ENCODE measurements around the gene HPN. TPM values are rescaled to one million over a fixed set of nuclear protein-coding genes. Genes with fewer than 3 reads are reported as not detected.
A peak's percentile ranks its signal among the peaks of the same experiment; 100 is the strongest.

HPN gene
- polyA plus RNA-seq, 1 experiment, result not detected

GRCh38 chr19:35090506-35091214 lies 49.1 kb downstream of the HPN start:
- Histone ChIP-seq H3K4me3 (ENCODE audit: low read depth, low read length) (0 out of 2 replicates have a peak overlapping the region, but pooled peaks have one; percentile 7), H3K27me3 (ENCODE audit: control insufficient read depth, insufficient read depth, low read length) (peaks cover 3% of the 10 kb centered on the region), H3K27ac (ENCODE audit: low read depth, low read length) (no peak overlapping the region), H3K9me3 (ENCODE audit: control insufficient read depth, insufficient read depth, low read length) (no peaks in the 10 kb centered on the region)
- TF ChIP-seq CTCF (IDR thresholded peaks at IDR 0.05; ENCODE audit: low read depth, low read length), result peak; percentile 73
- no peak for DNase-seq (ENCODE audit: low read depth, low spot score)
- POLR2A ChIA-PET, result no interaction called here
- CTCF ChIA-PET, result interaction anchor here (0.7 to 3.5 kb wide), 13 partner anchors 10 to 118 kb away, joined by 3 to 33 read pairs (median 4); partner anchors contain the start of genes FXYD5 and LGI4

- Histone ChIP-seq H3K4me3 (ENCODE audit: low read depth, low read length) (no peak overlapping the region), H3K27ac (ENCODE audit: low read depth, low read length) (no peak overlapping the region), H3K9me3 (ENCODE audit: control insufficient read depth, insufficient read depth, low read length) (no peaks in the 10 kb centered on the region), H3K27me3 (ENCODE audit: control insufficient read depth, insufficient read depth, low read length) (peaks cover 3% of the 10 kb centered on the region)
- DNase-seq (ENCODE audit: low read depth, low spot score), result no peak
- CTCF ChIA-PET, result interaction anchor here (1.4 kb wide), 1 partner anchor 49 kb away, joined by 4 read pairs; no protein-coding TSS in a partner anchor
- POLR2A ChIA-PET, result no interaction called here
- no peak for TF ChIP-seq CTCF (IDR thresholded peaks at IDR 0.05; ENCODE audit: low read depth, low read length)
These were observed 51.9 kb downstream of the HPN start for GRCh38 chr19:35093430-35093829.

- Histone ChIP-seq H3K9me3 (ENCODE audit: control insufficient read depth, insufficient read depth, low read length) (no peaks in the 10 kb centered on the region), H3K27me3 (ENCODE audit: control insufficient read depth, insufficient read depth, low read length) (peaks cover 3% of the 10 kb centered on the region), H3K4me3 (ENCODE audit: low read depth, low read length) (no peak overlapping the region), H3K27ac (ENCODE audit: low read depth, low read length) (no peak overlapping the region)
- no peak for TF ChIP-seq CTCF (IDR thresholded peaks at IDR 0.05; ENCODE audit: low read depth, low read length)
- DNase-seq (ENCODE audit: low read depth, low spot score), result no peak
- CTCF ChIA-PET, result no interaction called here
- POLR2A ChIA-PET, result no interaction called here
These were observed 52.6 kb downstream of the HPN start for GRCh38 chr19:35093941-35094647.

- ChIA-PET CTCF (no interaction called here), POLR2A (no interaction called here)
- no peak for DNase-seq (ENCODE audit: low read depth, low spot score)
- peaks cover 3% of the 10 kb centered on the region for H3K27me3 ChIP-seq (ENCODE audit: control insufficient read depth, insufficient read depth, low read length)
- TF ChIP-seq CTCF (IDR thresholded peaks at IDR 0.05; ENCODE audit: low read depth, low read length), result no peak
- H3K9me3 ChIP-seq (ENCODE audit: control insufficient read depth, insufficient read depth, low read length), result no peaks in the 10 kb centered on the region
- H3K4me3 ChIP-seq (ENCODE audit: low read depth, low read length), result no peak overlapping the region
- no peak overlapping the region for H3K27ac ChIP-seq (ENCODE audit: low read depth, low read length)
These were observed 53.1 kb downstream of the HPN start for GRCh38 chr19:35094656-35095055.
